ENCODE results near the gene DIPK1A. TPM values are rescaled to one million over a fixed set of nuclear protein-coding genes. Genes with fewer than 3 reads are reported as not detected.

Gene DIPK1A
- total RNA-seq, 1 experiment from 2014 or later, result 1.2 TPM

- Histone ChIP-seq H3K27ac (ENCODE audit: low read length) (no peak overlapping the region), H3K9me3 (ENCODE audit: control insufficient read depth, insufficient read depth, low read depth, low read length) (no peaks in the 10 kb centered on the region), H3K36me3 (ENCODE audit: control insufficient read depth, insufficient read depth, low read length) (no peaks in the 10 kb centered on the region), H3K4me3 (ENCODE audit: low read depth in 2 of 2, low read length in 2 of 2) (no peak overlapping the region), H3K27me3 (ENCODE audit: control insufficient read depth, insufficient read depth, low read length) (peaks cover 11% of the 10 kb centered on the region), H3K4me1 (ENCODE audit: control insufficient read depth, insufficient read depth, low read length) (no peaks in the 10 kb centered on the region)
- TF ChIP-seq, protein P1, sequence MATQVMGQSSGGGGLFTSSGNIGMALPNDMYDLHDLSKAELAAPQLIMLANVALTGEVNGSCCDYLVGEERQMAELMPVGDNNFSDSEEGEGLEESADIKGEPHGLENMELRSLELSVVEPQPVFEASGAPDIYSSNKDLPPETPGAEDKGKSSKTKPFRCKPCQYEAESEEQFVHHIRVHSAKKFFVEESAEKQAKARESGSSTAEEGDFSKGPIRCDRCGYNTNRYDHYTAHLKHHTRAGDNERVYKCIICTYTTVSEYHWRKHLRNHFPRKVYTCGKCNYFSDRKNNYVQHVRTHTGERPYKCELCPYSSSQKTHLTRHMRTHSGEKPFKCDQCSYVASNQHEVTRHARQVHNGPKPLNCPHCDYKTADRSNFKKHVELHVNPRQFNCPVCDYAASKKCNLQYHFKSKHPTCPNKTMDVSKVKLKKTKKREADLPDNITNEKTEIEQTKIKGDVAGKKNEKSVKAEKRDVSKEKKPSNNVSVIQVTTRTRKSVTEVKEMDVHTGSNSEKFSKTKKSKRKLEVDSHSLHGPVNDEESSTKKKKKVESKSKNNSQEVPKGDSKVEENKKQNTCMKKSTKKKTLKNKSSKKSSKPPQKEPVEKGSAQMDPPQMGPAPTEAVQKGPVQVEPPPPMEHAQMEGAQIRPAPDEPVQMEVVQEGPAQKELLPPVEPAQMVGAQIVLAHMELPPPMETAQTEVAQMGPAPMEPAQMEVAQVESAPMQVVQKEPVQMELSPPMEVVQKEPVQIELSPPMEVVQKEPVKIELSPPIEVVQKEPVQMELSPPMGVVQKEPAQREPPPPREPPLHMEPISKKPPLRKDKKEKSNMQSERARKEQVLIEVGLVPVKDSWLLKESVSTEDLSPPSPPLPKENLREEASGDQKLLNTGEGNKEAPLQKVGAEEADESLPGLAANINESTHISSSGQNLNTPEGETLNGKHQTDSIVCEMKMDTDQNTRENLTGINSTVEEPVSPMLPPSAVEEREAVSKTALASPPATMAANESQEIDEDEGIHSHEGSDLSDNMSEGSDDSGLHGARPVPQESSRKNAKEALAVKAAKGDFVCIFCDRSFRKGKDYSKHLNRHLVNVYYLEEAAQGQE (IDR thresholded peaks at IDR 0.05; ENCODE audit: insufficient read depth in 1 of 2, low read depth in 2 of 2, low read length in 1 of 2), result no peak
- no peak for TF ChIP-seq POLR2AphosphoS5 (IDR thresholded peaks at IDR 0.05; ENCODE audit: low read depth, low read length)
- TF ChIP-seq SIN3A (IDR thresholded peaks at IDR 0.05; ENCODE audit: borderline replicate concordance, insufficient read depth, low read depth, low read length), result no peak
- intact Hi-C loops (cut with micrococcal nuclease; ENCODE audit: unreplicated experiment) (no loop called here), in situ Hi-C loops (cut with HindIII; ENCODE audit: low pct_unique_long_range_greater_than_20kb, low sequenced_read_pairs) (no loop called here)
- ATAC-seq, result no peak
- POLR2A ChIA-PET, result no interaction called here
- no TSS peak for BruUV-seq (replicated peaks)
- no peak for DNase-seq (ENCODE audit: low read depth, low spot score)
- CTCF ChIA-PET, result no interaction called here
These were observed 3.7 kb upstream of the DIPK1A start for GRCh38 chr1:92964998-92965397.

DNA sequence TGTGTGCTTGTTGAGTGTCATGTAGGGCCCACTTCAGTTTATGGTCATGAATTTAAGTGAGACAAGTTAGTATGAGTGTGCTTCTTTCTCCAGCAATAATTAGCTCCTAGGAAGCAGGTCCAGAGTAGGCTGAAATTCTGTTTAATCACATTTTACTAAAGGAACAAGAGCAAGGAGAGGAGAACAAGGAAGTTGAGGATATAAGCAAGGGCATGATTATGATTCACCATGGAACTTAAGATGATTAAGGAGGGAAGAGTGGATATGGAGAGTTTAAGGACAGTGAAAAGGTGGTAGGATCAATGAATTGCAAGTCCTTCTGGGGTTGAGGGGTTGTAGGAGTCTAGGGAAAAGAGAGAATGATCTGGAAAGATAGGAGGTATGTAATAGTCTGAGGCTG is 3.1 kb upstream of the DIPK1A start:
- Histone ChIP-seq H3K4me3 (ENCODE audit: low read depth in 2 of 2, low read length in 2 of 2) (no peak overlapping the region), H3K36me3 (ENCODE audit: control insufficient read depth, insufficient read depth, low read length) (no peaks in the 10 kb centered on the region), H3K27ac (ENCODE audit: low read length) (no peak overlapping the region), H3K9me3 (ENCODE audit: control insufficient read depth, insufficient read depth, low read depth, low read length) (no peaks in the 10 kb centered on the region), H3K27me3 (ENCODE audit: control insufficient read depth, insufficient read depth, low read length) (peaks cover 9% of the 10 kb centered on the region; the same call in 1 of the 2 replicates), H3K4me1 (ENCODE audit: control insufficient read depth, insufficient read depth, low read length) (no peaks in the 10 kb centered on the region)
- TF ChIP-seq CTCF (IDR thresholded peaks at IDR 0.05) (no peak), TCF7L2 (IDR thresholded peaks at IDR 0.05; ENCODE audit: low read depth, low read length) (no peak), SIN3A (IDR thresholded peaks at IDR 0.05; ENCODE audit: borderline replicate concordance, insufficient read depth, low read depth, low read length) (no peak), POLR2AphosphoS5 (IDR thresholded peaks at IDR 0.05; ENCODE audit: low read depth, low read length) (no peak)
- TF ChIP-seq, protein P1 (IDR thresholded peaks at IDR 0.05; ENCODE audit: insufficient read depth in 1 of 2, low read depth in 2 of 2, low read length in 1 of 2), result no peak
- intact Hi-C loops (cut with micrococcal nuclease; ENCODE audit: unreplicated experiment) (no loop called here), in situ Hi-C loops (cut with HindIII; ENCODE audit: low pct_unique_long_range_greater_than_20kb, low sequenced_read_pairs) (no loop called here)
- ATAC-seq, result no peak
- ChIA-PET POLR2A (no interaction called here), CTCF (no interaction called here)
- DNase-seq (ENCODE audit: low read depth, low spot score), result no peak
- no TSS peak for BruUV-seq (replicated peaks)

Measured in Panc1 (cell line).